Measurements from ENCODE around the gene EXOC2.
"Not testable (repeated sequence)": the region's sequence is repeated elsewhere in the genome, so short reads cannot be mapped to it uniquely, and the experiment has no call there.

The EXOC2 gene

DNA sequence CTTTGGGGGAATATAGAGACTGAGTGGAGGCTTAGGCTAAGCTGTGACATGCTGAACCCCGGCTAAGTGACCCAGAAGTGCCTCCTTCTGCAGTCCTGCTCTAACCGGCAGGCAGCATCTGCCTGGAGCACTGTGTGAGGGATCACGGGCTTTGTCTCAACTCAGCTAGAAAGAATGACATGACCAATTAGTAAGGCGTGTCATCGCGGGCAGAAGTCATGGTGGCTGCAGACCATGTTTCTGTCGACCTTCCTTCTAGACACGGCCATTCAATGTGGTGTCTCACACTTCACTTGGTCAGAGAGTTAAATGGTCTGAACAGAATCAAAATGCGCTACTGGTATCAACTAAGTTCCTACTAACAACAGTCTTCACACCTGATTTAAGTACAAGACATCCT is 71.0 kb downstream of the EXOC2 start:
- DNase-seq, result no peak

DNA sequence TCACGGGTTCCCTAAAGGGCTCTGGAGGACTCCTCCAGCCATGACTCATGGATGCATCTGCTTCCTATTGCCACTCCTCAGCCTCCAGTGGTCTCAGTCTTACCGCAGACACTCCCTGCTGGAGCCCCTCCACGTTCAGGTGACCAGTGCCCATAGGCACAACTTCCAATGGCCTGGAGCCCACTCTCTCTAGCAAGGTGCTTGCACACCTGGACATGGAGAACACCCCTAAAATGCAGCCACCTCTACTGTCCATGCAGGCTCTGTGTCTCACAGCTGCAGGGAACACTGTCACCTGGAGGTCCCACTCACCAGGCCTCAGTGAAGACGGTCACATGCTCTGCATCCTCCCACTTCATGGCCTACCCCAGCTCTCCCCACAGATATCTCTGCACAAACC is 72.0 kb downstream of the EXOC2 start:
- no peak for DNase-seq

DNA sequence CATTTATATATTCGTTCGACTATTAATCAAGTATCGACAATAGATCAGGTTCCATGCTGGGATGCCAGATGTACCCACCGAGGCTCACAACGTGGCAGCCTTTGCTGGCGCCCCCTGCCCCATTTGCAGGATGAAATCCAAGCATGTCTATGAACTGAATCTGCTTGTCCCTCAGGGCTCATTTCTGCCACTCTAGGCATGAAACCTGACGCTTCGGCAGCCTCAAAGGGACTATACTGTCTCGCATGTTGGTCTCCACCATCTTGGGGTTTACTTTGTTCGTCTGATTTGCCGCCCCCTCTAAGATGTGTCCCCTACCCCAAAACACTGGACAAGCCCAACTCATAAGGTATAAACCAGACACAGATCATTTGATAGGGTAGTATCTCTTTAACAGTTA is 72.8 kb downstream of the EXOC2 start:
- DNase-seq, result no peak

DNA sequence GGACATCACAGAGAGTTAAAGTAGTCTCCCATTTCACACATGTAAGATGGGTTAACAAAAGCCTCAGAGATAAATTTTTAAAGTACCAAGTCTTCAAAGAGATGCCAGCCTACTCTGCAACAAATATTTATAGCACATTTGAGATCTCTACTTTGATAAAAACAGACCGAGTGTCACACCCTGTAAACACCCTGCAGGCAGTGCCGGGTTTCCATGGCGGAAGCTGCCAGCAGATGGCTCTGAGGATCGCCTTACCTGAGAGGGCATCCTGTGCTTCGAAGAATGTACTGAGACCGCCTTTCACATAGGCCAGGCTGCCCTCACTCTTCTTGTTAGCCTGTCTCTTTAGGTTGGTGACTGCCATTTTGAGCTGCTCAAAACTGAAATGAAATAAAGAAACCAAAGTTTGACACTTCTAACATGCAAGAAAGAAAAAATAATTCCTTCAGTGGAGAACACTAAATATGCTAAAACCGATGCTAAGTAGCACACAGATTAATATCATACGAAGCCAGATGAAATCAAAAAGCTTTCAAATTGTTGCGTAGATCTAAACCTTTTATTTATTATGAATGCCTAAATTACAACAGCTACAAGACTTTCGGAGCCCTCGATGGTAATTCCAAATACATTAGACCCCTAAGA is 75.4 kb downstream of the EXOC2 start:
- DNase-seq, result no peak

DNA sequence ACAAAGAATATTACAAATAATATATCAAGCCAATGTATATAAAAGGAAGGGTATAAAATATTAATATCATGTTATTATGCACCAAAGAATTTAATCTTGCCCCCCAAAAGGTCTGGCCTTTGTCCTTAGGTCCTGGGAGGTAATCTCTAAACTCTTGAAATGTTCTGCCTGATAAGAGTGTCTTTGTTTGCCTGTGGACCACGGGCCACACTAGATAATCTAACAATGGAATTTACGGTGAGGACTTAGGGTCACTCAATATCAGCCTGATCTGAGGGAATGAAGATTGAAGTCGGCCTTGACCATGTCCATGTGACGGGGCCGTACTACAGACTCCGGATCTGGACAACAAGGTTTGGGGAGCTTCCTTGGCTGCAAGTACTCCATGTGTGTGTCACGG is 79.0 kb downstream of the EXOC2 start:
- no peak for DNase-seq

DNA sequence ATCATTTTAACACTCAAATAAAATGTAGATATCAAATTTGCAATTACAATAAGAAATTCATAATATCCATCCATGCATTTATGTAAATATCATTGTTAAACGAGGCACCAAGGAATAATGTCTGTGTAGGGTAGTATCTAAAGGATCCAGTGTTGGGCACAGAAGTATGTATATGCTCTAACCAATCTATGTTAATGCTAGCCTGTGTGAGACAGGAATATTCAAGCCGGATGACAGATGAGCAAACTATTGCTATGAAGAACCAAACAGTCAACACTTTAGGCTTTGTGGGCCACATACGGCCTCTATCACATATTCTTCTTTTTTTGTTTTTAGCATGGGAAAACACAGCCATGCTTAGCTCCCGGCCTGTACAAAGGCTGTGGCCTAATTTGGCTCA is 81.0 kb downstream of the EXOC2 start:
- DNase-seq, result no peak

DNA sequence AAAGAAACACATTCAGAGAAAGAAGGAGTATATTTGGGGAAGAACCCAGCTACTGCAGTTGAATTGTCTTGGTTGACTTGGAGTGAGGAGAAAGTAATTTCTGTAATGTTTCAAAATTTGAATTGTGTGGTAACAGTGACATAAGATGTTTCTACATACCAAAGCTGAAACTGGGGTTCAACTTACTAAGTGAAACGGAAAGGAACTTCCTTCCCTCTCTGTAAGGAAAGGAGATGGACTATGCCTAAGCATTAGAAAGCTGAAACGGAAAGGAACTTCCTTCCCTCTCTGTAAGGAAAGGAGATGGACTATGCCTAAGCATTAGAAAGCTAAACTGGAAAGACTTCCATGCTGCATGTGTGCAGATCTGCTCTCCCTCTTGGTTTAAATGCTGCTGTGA is 82.1 kb downstream of the EXOC2 start:
- DNase-seq, result no peak

DNA sequence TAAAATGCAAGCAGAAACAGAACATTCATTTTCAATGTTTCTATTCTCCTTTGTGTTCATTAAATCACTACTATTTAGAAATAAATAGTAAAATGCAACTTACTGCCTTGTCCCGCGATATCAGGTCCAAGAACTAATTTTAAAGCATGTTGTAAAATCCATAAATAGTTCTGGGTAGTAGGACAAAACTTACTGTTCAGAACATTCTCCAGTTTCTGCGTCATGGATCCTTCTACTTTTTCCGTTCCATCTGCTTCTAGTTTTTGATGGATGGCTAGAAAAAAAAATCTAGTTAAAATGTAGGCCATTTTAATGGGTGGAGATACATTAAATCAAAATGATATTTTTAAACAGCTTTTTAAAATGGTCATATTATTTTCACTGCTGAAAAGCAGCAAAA is 83.0 kb downstream of the EXOC2 start:
- no peak for DNase-seq

DNA sequence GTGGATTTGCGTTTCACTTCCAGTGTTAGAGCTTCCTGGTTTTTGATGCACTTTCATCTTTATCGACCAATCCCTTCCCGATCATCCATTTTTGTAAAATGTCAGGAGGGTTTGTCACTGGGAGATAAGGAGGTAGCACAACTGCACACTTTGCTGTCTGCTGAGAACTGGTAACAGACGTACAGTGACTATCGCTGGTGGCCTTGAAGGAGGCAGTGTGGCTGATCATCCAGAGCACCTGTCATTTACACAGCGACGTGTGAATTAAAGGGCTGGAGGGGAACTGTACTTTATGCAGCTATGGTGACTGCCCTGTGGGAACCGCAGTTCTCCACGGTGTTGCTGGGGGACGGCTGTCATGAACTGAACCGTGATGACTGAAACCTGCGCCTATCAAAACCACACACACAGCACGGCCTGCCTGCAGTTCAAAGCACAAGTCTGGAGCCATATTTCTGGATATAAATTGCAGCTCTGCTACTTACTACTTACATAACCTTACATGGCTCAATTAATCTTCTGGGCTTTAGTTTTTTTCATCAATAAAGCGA is 86.0 kb downstream of the EXOC2 start:
- no peak for DNase-seq

DNA sequence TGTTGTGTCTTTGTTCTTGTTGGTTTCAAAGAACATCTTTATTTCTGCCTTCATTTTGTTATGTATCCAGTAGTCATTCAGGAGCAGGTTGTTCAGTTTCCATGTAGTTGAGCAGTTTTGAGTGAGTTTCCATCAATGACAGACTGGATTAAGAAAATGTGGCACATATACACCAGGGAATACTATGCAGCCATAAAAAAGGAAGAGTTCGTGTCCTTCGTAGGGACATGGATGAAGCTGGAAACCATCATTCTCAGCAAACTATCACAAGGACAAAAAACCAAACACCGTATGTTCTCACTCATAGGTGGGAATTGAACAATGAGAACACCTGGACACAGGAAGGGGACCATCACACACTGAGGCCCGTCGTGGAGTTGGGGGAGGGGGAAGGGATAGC is 87.0 kb downstream of the EXOC2 start:
- not testable (repeated sequence) for DNase-seq

DNA sequence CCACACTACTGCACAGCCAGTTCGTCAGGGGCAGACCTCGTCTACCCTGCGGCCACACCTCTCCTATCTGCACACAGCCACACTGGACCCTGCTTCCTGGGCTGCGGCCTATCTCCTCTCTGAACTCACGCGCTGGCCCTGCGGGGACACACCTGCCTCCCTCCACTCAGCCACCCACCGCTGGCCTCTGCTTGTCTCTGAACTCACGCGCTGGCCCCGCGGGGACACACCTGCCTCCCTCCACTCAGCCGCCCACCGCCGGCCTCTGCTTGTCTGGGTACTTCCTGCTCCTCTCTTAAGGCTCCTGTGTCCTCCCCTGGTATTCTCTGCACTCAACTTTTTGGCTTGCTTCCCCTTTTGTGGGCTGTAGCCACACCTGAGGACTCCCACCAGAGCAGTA is 88.4 kb downstream of the EXOC2 start:
- no peak for DNase-seq

DNA sequence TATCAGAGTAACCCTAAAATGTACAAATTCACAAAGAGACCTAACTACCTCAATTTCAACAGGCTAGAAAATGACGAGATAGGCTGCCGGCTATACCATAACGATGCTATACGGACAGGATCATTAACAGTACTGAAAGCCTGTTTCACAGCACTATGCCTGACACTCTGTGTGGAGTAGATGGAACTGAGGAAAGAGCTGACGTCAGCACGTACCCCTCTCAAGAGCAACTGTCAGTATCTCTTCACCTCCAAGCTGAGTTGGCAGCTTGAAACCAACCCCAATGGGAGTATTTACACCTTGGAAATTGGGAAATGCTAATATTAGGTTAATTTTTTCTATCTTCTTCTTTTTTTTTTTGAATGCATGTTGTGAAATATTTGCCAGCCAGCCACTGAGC is 89.7 kb downstream of the EXOC2 start:
- DNase-seq, result no peak

DNA sequence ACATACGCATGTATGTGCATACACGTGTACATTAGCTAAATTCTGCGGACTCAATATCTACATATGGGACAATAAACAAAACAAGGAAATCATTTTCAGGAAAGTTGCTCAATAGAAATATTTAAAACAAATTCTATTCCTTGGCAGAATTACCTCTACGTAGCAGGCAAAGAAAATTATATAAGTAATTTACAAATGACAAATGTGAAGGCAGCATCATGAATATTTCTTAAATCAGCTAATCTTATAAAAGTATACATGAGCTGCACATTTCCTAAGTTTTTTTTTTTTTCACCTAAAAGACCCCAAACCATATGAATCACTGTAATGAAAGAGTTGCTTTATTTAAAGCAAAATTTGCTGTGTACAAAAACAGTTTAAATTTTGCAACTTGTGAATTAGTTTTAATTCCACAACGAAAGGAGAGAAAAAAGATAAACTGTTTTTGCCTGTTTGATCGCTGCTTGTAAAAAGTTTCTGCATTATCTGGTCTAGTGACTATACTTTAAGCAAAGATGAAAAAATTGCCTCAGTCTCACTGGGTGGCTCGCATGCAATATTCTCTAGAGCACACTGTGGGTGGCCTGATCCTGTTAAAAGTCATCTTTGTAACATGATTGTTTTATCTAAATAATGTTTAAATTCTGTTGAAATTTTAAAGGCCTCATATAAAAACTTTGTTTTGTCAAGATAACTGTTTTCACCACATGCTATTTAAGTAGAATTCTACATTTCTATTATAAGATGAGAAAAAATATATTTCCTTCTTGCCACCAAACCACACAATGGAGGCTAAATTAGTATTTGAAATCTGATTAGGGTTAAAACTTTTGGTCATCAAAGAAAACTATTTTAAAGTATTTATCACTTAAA is 93.1 kb downstream of the EXOC2 start:
- no peak for DNase-seq

DNA sequence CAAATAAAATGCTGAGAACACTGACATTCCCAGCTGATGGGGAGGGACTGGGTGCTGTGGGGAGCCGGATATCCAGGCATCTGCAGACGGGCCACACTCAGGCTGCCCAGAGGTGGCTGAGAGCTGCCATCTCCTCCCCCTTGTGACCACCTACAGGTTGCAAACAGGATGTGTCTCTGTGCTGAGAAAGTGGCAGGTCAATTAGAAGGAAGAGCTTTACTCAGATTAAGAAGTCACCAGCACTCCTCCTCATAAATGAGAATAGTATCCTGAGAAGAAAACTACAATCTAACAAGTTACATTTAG is 99.1 kb downstream of the EXOC2 start:
- DNase-seq, result no peak

DNA sequence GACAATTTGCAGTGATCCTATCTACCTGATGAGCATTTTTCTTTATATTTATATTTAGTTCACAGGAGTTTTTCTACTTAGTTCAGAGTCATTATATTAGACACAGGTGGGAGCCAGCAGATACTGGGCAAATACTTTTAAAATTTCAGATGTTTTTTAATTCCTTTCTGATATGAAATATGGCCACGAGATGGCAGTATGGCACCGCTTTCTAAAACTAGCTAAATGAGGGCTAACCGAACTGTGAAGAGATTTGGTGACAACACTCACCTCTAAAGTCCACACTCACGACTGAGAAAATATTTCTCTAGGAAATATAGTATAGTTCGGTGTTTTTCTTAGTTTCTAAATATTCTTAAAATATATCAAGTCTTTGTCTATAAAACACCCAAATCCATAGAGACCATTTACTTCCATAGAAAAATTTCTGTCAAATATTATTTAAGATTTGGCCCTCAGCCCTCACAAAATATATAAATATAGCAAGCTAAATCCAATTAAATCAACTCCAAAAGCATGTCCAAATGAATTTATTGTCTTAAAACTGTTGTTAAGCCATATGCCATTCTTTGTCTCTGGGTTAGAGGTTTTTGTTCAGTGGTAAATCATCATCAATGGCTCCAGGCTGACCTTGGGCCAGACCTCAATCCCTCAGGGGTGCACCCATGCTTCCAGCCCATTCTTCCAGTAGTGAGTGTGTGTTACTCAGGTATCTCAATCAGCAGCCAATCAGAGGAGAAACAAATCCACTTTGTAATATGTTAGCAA is 99.6 kb downstream of the EXOC2 start:
- peak in 1 of 2 experiments; percentile 69 for DNase-seq

DNA sequence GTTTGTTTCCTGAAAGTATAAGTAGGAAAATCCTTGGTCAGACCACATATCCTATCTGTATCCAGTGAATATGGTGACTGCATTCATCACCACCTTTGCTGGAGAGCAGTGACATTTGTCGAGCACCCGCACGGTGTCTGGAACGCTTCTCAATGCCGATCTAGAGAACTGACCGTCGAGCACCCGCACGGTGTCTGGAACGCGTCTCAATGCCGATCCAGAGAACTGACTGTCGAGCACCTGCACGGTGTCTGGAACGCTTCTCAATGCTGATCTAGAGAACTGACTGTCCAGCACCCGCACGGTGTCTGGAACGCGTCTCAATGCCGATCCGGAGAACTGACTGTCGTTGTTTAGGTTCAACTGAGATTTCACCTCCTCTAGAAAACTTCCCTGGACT is 103.8 kb downstream of the EXOC2 start:
- no peak for DNase-seq

DNA sequence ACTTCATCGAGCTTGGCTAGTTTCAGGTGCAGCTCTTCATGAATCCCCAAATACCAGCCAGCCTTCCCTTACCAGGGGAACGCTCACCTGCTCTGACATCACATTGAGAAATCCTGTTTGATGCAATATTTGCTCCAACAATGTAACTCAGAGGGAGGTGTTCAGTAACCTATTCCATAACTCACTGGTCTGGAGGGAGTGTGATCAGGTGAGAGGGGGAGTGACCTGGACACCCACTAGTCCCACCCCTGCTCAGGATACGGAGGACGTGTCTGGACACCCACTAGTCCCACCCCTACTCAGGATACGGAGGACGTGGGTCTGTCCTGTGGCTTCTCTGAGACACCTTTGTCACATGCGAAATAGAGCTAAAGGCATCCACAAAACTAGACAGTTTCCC is 106.4 kb downstream of the EXOC2 start:
- DNase-seq, result no peak

DNA sequence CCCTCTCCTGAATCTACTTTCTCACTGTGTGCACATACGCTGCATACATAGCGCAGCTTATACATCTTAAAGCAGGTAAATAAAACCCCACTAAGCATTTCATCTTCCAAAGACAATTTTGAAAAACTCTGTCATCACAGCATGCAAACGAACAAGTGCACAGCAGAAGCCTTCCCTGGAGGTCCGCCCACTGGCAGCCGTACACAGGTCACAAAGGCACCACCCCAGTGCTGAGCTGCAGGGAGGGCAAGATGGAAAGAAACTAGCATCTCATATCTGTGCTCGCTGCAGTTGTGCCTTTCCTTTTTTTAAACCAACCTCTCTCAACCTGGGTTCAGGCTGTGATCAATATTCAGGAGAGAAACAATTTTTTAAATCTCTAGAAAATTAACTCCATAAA is 109.3 kb downstream of the EXOC2 start:
- no peak for DNase-seq

DNA sequence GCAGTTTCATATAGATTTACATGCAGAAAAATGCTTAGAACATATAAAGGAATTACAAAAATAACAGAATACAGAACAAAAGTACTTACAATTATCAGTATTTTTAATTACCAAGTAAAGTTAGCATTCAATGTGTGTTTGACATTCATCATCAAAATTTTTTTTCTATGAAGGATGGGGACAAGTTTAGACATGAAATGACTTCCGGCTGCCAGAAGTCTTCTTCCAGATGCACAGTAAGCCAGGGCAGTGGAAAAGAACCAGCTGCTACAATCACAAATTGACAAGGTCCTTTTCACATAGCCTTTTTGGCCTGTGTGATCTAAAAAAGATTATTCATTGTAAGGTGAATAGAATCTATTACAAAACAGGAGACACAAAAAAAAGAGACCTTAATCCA is 109.8 kb downstream of the EXOC2 start:
- DNase-seq, result no peak

DNA sequence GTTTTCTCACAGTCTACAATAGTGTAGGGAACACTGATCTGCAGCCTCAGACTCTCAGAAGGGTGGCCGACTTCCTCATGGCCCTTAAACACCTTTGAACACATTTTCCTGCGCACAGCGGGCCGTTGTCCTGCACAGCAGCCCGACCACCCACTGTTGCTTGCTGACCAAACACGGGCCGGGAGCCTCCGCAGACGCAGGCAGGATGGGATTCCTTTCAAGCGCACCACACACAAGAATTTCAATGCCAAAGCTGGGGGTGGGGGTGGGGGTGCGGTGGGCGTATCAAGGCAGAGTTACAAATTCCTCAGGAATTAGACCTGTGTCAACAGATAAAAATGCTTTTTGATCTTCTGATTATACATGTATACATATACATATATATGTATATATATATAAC is 110.6 kb downstream of the EXOC2 start:
- no peak for DNase-seq

DNA sequence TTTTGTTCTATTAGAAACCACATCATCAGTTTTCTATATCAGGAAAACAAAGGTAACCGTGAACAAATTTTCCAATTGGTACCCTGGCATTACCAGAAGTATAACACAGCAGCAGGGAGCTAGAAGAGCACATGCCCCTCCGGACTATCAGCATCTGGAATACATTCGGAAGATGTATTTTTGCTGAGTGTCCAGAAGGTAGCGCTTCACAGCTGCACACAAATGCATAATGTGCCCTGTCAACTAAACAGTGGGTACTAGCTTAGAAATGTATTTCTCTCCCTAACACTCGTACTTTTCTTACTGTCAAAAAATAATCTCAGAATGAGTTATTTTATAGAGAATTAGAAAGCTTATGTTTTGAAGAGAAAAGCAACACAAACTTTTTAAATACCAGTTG is 113.6 kb downstream of the EXOC2 start:
- DNase-seq, result no peak

DNA sequence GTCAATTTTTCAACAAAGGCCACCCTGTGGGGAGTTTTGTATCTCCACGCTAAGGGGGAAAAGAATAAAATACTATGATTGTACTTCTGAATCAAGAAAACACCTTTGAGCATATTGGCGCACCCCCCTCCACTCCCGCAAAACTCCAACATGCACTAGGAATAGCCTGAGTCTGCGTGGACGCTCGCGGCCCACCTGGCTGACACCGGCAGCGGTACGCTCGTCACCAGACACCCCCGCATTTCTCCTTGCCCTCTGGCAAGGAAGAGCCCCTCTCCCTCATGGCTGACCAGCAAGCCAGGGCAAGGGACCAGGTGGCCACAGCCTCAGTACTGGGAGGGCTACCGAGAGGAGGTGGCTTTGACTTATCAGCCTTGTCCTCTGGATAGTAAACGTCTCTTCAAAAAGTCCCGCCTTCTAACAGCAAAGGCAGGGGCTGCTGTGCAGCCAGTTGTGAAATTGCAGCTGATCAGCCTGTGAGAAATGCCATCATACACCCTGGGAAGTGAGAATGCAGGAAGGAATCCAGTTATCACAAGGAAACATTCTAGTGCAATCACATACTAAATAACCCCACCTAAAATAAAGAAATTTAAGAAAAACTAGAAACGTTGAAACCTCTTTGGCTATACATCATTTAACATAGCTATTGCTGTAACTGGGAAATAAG is 120.2 kb downstream of the EXOC2 start:
- no peak for DNase-seq

DNA sequence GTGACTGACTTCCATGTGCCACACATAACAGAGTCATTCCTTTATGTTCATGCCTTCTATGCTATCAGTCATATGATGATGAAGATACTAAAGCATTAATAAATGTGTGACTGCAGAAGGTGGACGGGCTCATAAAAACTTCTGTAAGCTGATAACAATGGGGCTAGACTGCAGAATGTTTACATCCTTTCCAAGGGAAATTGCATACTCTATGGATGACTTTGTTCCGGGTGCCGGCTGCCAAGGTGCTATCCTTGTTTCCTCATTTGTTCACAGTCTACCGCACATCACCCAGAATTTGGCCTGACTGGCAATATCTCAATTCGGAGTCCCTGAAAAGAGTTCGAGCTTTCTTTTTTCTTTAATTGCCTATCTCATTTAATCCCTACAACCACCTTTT is 121.0 kb downstream of the EXOC2 start:
- no peak for DNase-seq
